ENCODE data around the gene OR10H4. TPM values are rescaled to one million over a fixed set of nuclear protein-coding genes. Genes with fewer than 3 reads are reported as not detected.
A peak's percentile ranks its signal among the peaks of the same experiment; 100 is the strongest.
"Not testable (repeated sequence)": the region's sequence is repeated elsewhere in the genome, so short reads cannot be mapped to it uniquely, and the experiment has no call there.

The OR10H4 gene
- total and polyA plus RNA-seq, 5 donors, result not detected

DNA sequence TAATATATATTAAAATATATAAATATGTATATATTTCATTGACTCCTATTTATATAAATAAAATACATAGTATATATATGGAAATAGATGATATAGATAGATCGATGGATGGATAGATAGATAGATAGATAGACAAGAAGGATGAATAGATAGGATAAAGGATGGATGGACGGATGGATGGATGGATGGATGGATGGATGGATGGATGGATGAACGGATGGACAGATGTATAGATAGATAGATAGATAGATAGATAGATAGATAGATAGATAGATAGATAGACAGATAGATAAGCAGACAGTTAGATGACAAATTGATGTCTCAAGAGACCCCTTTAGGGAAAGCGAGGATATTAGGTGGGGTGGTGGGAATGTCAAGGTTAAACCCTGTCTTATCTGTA, 29.6 kb upstream of the OR10H4 start:
- WGBS, result 73% methylated on average over 4 of the region's 4 CpGs
- intact Hi-C loops (cut with DNase I), result no loop called here
- DNase-seq, result no peak

DNA sequence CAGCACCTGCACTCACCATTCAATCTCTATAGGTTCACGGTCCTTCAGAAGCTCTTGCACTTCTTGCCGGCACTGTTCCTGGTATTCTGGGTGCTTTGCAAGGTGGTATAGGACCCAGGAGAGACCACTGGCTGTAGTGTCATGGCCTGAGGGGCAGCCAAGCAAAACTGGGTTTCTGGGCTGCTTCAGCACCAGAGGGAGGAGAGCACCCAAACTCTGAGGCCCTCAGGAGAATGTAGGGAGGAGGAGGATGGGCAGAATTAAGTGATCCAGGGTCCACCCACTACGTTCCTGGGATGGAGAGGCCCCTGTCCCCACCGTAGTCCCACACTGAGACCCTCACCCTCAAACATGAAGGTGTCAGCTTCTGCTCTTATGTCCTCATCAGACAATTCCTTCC, 26.8 kb upstream of the OR10H4 start:
- no peak overlapping the region for H3K4me3 ChIP-seq (ENCODE audit: low read length)
- 60% methylated on average over 4 of the region's 4 CpGs for WGBS
- intact Hi-C loops (cut with DNase I), result no loop called here

More for the DNA sequence above, 29.6 kb upstream of the OR10H4 start:
- Histone ChIP-seq H3K9me3 (ENCODE audit: control insufficient read depth, low read length) (no peaks in the 10 kb centered on the region), H3K27me3 (ENCODE audit: control insufficient read depth, insufficient read depth) (no peaks in the 10 kb centered on the region), H3K4me3 (ENCODE audit: low read length) (no peak overlapping the region), H3K27ac (ENCODE audit: low read length) (no peak overlapping the region), H3K4me1 (ENCODE audit: control insufficient read depth, insufficient read depth, low read length) (no peaks in the 10 kb centered on the region)
- no peak for ATAC-seq

DNA sequence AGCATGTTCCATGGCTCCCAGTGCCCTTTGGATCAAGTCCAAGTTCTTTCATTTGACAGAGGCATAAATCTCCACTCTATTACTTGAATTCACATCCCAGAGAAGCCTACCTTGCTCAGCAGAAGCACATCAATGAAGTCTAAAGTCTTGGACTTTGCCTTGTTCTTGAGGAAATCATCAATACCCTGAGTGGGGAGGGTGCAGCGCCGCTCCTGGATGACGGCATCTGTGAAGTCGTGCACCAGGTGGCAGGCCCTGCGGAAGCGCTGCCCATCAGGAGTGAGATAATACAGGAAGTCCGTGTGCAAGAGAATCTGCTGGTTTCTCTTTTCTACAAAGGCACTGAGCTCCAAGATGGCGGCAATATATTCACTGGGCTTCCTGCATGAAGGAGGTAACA, 25.1 kb upstream of the OR10H4 start:
- H3K4me3 ChIP-seq (ENCODE audit: low read length), result no peak overlapping the region
- H3K27me3 ChIP-seq (ENCODE audit: control insufficient read depth, insufficient read depth), result no peaks in the 10 kb centered on the region
- WGBS, result 79% methylated on average over 8 of the region's 8 CpGs
- no peak overlapping the region for H3K27ac ChIP-seq (ENCODE audit: low read length)
- intact Hi-C loops (cut with DNase I), result no loop called here
- DNase-seq (no peak), ATAC-seq (no peak)
- H3K9me3 ChIP-seq (ENCODE audit: control insufficient read depth, low read length), result no peaks in the 10 kb centered on the region
- no peaks in the 10 kb centered on the region for H3K4me1 ChIP-seq (ENCODE audit: control insufficient read depth, insufficient read depth, low read length)

More for the DNA sequence above, 26.8 kb upstream of the OR10H4 start:
- no peak for ATAC-seq
- H3K9me3 ChIP-seq (ENCODE audit: control insufficient read depth, low read length), result no peaks in the 10 kb centered on the region
- no peak for DNase-seq
- no peaks in the 10 kb centered on the region for H3K27me3 ChIP-seq (ENCODE audit: control insufficient read depth, insufficient read depth)
- no peaks in the 10 kb centered on the region for H3K4me1 ChIP-seq (ENCODE audit: control insufficient read depth, insufficient read depth, low read length)
- H3K27ac ChIP-seq (ENCODE audit: low read length), result no peak overlapping the region

DNA sequence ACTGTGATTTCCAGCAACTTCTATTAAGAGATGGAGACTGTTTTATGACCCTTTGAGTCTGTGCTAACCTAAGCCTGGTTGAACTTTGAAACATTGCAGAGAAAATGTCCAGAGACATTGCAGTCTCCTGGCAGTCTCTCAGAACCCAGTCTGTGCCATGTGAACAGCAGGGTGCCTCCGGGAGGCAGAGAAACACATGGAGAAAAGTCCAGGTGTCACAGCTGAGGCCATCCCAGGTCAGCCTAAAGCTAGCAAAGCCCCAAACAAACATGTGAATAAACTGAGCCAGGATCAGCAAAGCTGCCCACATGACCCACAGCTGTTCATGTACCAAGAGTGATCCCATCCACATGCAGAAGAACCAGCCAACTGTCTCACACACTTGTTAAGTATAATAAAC, 22.3 kb upstream of the OR10H4 start:
- Histone ChIP-seq H3K4me1 (ENCODE audit: control insufficient read depth, insufficient read depth, low read length) (no peaks in the 10 kb centered on the region), H3K4me3 (ENCODE audit: low read length) (no peak overlapping the region), H3K9me3 (ENCODE audit: control insufficient read depth, low read length) (no peaks in the 10 kb centered on the region), H3K27me3 (ENCODE audit: control insufficient read depth, insufficient read depth) (no peaks in the 10 kb centered on the region), H3K27ac (ENCODE audit: low read length) (no peak overlapping the region)
- DNase-seq, result no peak
- intact Hi-C loops (cut with DNase I), result no loop called here
- no peak for ATAC-seq
- 51% methylated on average over 1 of the region's 1 CpG for WGBS

DNA sequence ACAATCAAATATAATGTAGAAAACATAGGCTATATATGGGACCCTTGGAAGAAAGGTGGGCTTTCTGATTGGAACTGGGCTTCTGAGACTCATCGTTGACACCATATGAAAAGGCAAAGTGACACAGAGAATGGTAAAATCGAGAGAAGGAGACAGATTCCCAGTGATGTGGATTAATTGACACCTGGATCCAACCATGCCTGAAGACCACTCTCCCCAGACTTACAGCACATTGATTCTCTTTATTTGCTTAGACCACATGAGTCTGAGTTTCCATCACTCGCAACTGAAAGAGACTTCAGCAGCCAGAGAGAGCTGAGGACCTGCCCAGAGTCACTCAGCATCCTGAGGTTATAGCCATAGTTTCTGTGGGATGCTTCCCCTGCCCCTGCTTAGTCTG, 20.5 kb upstream of the OR10H4 start:
- no peak for ATAC-seq
- Histone ChIP-seq H3K4me3 (ENCODE audit: low read length) (no peak overlapping the region), H3K4me1 (ENCODE audit: control insufficient read depth, insufficient read depth, low read length) (no peaks in the 10 kb centered on the region), H3K27me3 (ENCODE audit: control insufficient read depth, insufficient read depth) (no peaks in the 10 kb centered on the region), H3K27ac (ENCODE audit: low read length) (no peak overlapping the region), H3K9me3 (ENCODE audit: control insufficient read depth, low read length) (no peaks in the 10 kb centered on the region)
- intact Hi-C loops (cut with DNase I), result no loop called here
- WGBS, result 79% methylated on average over 3 of the region's 3 CpGs
- DNase-seq, result no peak

DNA sequence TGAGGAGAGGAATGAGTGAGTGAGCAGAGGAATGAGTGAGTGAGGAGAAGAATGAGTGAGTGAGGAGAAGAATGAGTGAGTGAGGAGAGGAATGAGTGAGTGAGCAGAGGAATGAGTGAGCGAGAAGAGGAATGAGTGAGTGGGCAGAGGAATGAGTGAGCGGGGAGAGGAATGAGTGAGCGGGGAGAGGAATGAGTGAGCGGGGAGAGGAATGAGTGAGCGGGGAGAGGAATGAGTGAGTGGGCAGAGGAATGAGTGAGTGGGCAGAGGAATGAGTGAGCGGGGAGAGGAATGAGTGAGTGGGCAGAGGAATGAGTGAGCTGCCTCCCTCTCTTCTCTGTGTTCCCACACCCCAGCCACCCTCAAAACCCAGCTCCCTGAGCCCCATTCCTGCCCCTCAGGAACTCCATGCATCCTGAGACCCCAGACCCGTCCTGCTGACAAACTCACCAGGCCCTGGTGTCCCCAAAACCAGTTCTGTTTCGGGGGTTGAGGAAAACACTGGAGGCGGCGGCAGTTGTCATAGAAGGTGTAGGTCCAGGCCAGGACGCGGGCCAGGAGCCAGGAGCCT, 15.0 kb upstream of the OR10H4 start:
- H3K4me1 ChIP-seq (ENCODE audit: control insufficient read depth, insufficient read depth, low read length); ATAC-seq; H3K9me3 ChIP-seq (ENCODE audit: control insufficient read depth, low read length); H3K27me3 ChIP-seq (ENCODE audit: control insufficient read depth, insufficient read depth); DNase-seq; H3K27ac ChIP-seq (ENCODE audit: low read length); H3K4me3 ChIP-seq (ENCODE audit: low read length); intact Hi-C loops (cut with DNase I): not testable (repeated sequence)
- WGBS, result 88% methylated on average over 12 of the region's 12 CpGs

DNA sequence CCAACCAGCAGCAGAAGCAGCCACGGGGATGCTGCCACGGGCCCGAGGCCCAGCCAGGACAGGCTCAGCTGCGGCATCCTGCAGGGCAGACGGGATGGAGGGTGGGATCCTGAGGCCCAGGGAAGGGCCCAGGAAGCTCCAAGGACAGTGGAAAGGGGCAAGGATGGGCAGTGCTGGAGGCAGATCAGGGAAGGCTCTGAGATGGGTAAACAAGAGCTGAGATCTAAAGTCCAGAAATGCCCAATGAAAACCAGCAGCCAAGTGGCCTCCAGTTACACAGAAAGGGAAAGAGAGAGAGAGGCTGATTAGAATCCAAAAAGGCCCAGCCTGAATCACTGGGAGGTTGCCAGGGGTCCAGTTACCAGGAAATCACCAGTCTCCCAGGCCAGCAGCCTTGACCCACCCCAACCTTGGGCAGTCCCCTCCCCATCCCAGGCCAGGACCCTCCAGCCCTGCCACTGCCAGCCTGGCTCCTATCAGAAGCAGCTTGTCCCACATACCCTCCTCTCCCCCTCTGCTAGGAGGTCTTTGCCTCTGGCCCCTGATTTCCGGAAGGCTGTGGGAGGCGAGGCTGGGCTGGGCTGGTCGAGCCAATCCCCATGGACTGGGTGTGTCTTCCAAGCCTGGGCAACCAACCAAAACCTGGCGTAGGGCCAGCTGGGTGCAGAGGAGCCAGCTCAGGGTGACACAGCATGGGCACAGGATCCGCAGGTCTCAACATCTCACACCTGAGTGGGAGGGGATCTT, 14.3 kb upstream of the OR10H4 start, which contains the start of gene CYP4F11:
TSS of gene CYP4F11 (minus strand) at position 198 of the 747 bp plus-strand sequence. CDS start at position 77, 121 bp downstream.
- no peak within 1 kb of the TSS for H3K27ac ChIP-seq (ENCODE audit: low read length)
- intact Hi-C loops (cut with DNase I), result no loop called here
- H3K27me3 ChIP-seq (ENCODE audit: control insufficient read depth, insufficient read depth), result no peaks in the 10 kb centered on the region
- peaks cover 4% of the 10 kb centered on the region for H3K9me3 ChIP-seq (ENCODE audit: control insufficient read depth, low read length)
- H3K4me3 ChIP-seq (ENCODE audit: low read length), result no peak within 1 kb of the TSS
- ATAC-seq (peak; percentile 64 to 79), DNase-seq (peak; percentile 61 to 81 (median 79))
- H3K4me1 ChIP-seq (ENCODE audit: control insufficient read depth, insufficient read depth, low read length), result no peaks in the 10 kb centered on the region
- WGBS, result 47% methylated on average over 10 of the region's 10 CpGs

DNA sequence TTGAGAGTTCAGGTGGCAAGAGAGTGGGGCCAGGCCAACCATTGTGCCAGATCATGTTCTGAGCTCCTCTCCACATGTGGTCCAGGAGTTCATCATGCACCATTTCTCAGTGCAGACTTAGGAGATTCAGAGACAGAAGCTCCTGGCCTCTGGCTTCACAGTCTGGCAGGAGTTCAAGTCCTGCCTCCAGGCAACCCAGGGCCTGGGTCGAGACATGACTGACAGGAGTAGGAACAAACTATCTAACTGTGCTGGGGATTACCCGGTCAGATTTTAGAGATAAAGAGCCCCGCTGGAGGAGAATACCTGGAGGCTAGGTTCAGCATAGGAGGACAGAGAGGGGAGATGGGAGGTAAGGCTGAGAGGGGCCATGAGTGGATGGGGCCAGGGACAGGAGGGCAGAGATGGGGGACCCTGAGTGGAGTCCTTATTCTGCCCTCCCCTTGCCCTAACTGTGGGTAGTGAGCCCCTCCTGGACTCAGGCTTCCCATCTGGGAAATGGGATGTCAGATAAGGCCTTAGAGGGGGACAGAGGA, 13.6 kb upstream of the OR10H4 start:
- Histone ChIP-seq H3K27ac (ENCODE audit: low read length) (no peak overlapping the region), H3K4me1 (ENCODE audit: control insufficient read depth, insufficient read depth, low read length) (no peaks in the 10 kb centered on the region), H3K9me3 (ENCODE audit: control insufficient read depth, low read length) (peaks cover 4% of the 10 kb centered on the region), H3K27me3 (ENCODE audit: control insufficient read depth, insufficient read depth) (no peaks in the 10 kb centered on the region), H3K4me3 (ENCODE audit: low read length) (no peak overlapping the region)
- intact Hi-C loops (cut with DNase I), result no loop called here
- ATAC-seq (peak in 1 of 2 donors; percentile 19), DNase-seq (no peak)
- WGBS, result 53% methylated on average over 3 of the region's 3 CpGs

DNA sequence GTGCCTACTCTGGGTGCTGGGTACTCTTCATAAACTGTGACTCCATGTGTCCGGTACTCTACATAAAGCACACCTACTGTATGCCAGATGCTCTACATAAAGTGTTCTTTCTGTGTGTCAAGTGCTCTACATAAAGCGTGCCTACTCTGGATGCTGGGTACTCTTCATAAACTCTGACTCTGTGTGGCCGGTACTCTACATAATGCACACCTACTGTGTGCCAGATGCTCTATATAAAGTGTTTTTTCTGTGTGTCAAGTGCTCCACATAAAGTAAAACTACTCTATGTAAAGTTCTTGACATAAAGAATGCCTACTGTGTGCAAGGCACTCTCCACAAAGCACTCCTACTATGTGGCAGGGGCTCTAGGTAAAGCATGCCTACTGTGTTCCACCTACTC, 12.6 kb upstream of the OR10H4 start:
- Histone ChIP-seq H3K4me1 (ENCODE audit: control insufficient read depth, insufficient read depth, low read length) (no peaks in the 10 kb centered on the region), H3K9me3 (ENCODE audit: control insufficient read depth, low read length) (peaks cover 4% of the 10 kb centered on the region), H3K27me3 (ENCODE audit: control insufficient read depth, insufficient read depth) (no peaks in the 10 kb centered on the region), H3K27ac (ENCODE audit: low read length) (no peak overlapping the region), H3K4me3 (ENCODE audit: low read length) (no peak overlapping the region)
- intact Hi-C loops (cut with DNase I), result no loop called here
- DNase-seq (no peak), ATAC-seq (no peak)
- 67% methylated on average over 3 of the region's 3 CpGs for WGBS

DNA sequence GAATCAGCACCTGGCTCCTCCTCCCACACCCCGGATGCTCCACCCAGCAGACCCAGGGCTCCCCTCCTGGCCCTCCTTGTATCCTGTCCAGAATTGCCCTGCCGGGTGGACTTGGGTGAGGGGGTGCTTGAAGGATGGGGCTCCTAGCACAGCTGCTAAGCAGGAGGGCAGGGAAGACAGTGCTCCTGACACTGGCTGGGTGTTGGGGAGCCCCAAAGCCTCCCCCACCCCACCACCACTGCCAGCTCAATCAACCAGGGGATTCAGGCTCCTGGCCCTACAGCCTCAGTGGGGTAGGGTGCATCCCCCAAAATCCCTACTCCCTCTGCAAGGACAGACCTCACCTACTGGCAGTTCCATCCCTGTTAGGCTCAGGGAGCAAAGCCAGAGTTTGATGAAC, 11.9 kb upstream of the OR10H4 start:
- 83% methylated on average over 2 of the region's 2 CpGs for WGBS
- DNase-seq, result no peak
- intact Hi-C loops (cut with DNase I), result no loop called here
- no peak overlapping the region for H3K27ac ChIP-seq (ENCODE audit: low read length)
- no peak for ATAC-seq
- H3K4me1 ChIP-seq (ENCODE audit: control insufficient read depth, insufficient read depth, low read length), result no peaks in the 10 kb centered on the region
- no peaks in the 10 kb centered on the region for H3K27me3 ChIP-seq (ENCODE audit: control insufficient read depth, insufficient read depth)
- no peak overlapping the region for H3K4me3 ChIP-seq (ENCODE audit: low read length)
- H3K9me3 ChIP-seq (ENCODE audit: control insufficient read depth, low read length), result peaks cover 4% of the 10 kb centered on the region

DNA sequence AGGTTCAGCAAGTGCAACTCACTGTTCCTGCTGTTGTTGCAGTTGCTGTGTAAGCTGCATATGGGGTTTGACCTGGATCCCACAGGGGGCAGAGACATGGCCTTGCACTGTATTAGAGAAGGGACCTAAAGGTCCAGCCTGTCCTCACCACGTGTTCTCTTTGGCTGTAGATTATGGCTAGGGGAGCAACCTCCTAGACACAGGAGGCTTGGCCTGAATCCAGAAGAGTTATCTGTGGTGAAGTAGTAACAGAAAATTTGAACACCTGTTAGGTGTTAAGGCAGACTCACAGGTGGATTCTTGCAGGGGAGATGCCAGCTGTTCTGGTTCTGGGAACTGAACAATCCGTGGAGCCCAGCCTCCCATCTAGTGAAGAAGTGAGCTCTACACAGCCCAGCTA, 11.0 kb upstream of the OR10H4 start:
- Histone ChIP-seq H3K27me3 (ENCODE audit: control insufficient read depth, insufficient read depth) (no peaks in the 10 kb centered on the region), H3K4me1 (ENCODE audit: control insufficient read depth, insufficient read depth, low read length) (no peaks in the 10 kb centered on the region), H3K9me3 (ENCODE audit: control insufficient read depth, low read length) (peaks cover 4% of the 10 kb centered on the region), H3K27ac (ENCODE audit: low read length) (no peak overlapping the region), H3K4me3 (ENCODE audit: low read length) (no peak overlapping the region)
- DNase-seq (no peak), ATAC-seq (no peak)
- intact Hi-C loops (cut with DNase I), result no loop called here
- WGBS, result 50% methylated on average over 2 of the region's 2 CpGs
